Ovary (tissue), 3 donors: ENCODE measurements around the gene PAK5.

Experiments used
- CTCF ChIP-seq, 3 donors: fragments of 450-650 bp in 2 of 3; fragments of 200-600 bp in 1 of 3; IDR thresholded peaks; one replicate each; pipeline versions ENCODE4 v1.5.1 to v1.8.0; 2016 to 2022; ENCODE audit warnings: antibody characterized with exemption in 3 of 3, mild to moderate bottlenecking in 1 of 3
- POLR2A ChIP-seq: fragments of 450-650 bp; IDR thresholded peaks from one replicate; pipeline ENCODE4 v1.6.1; 2017; ENCODE audit warnings: antibody characterized with exemption, mild to moderate bottlenecking, moderate library complexity
- donor health status: DM: no; HTN: no; CAD: no.

- TF ChIP-seq CTCF (IDR thresholded peaks at IDR 0.05), result no peak
- TF ChIP-seq POLR2A, result no peak
Observed at GRCh38 chr20:9839626-9840025, 750 bp upstream of the PAK5 start.
